ENCODE results near the gene NGEF.

GRCh38 chr2:233015019-233015645 is 2.1 kb upstream of the NGEF start:
- TF ChIP-seq CTCF (IDR thresholded peaks at IDR 0.05) (no peak), ZFX (IDR thresholded peaks at IDR 0.05; ENCODE audit: borderline replicate concordance) (no peak)

Measured in 22Rv1 (cell line).